Fibroblast of skin of left biceps (primary cell): Measurements from ENCODE around the gene DNAJC8.

Experiments
- DNase-seq, 2 experiments: peaks; one replicate each; pipeline ENCODE4 v3.0.0-alpha.2; 2013; ENCODE audit warnings: low read depth in 2 of 2

DNAJC8 gene

DNA sequence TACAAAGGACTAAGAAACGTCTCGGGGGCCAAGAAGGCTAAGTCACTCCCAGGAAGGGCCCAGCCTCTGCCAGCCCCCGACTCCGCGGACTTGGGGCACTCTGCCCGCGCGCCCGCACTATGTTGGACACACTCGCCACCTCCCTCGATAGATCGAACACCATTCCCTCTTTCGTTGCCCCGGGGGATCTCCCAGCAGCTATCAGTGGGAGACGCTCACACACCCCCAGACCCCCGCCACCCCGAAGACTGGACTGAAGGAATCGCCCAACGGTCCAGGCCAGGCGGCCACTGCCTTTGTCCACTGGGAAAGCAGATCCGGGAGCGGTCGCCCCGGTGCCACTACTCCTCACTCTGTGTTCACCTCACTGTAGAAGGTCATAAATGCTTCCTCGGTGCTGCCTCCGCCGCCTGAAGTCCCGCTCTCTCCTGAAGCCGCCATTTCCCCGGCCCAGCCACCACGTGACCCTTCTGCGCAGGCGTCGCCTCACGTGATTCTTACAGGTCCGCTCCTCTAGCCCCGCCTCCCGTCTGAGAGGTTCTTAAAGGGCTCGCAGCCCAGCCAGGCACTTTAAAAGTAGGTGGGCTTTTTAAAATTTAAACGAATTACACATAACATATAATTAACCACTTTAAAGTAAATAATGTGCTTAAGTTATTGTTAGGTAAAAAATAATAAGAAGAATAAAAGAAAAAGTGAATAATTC, at the start of gene DNAJC8:
TSS of gene DNAJC8 (minus strand) at position 472 of the 706 bp plus-strand sequence. CDS start at position 441, 31 bp downstream.
- DNase-seq = peak; percentile 56

GRCh38 chr1:28281608-28282425, 49.0 kb upstream of the DNAJC8 start:
- DNase-seq = no peak

GRCh38 chr1:28280977-28281381, 48.1 kb upstream of the DNAJC8 start:
- DNase-seq = no peak

DNA sequence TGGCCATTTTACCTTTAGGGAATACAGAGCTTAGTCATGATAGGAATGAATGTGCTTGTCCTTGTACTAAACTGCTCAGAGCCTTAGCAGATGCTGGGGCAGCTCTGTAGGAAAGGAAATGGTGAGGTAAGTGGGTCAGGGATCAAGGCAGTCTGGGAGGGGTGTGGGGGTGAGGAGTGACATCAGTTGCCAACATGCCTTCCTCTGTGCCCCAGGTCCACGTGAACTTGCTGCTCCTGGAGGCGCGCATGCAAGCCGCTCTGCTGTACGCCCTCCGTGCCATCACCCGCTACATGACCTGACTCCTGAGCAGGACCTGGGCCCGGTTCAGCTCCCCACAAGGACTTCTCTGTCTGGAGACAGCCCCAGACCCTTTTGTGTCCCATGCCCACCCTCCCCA, 47.7 kb upstream of the DNAJC8 start:
- DNase-seq = no peak

GRCh38 chr1:28279721-28280120, 46.9 kb upstream of the DNAJC8 start:
- no peak for DNase-seq

GRCh38 chr1:28278763-28279162, 45.9 kb upstream of the DNAJC8 start:
- no peak for DNase-seq

GRCh38 chr1:28273216-28273860, 40.5 kb upstream of the DNAJC8 start:
- no peak for DNase-seq

- DNase-seq = no peak
These were observed 39.5 kb upstream of the DNAJC8 start for GRCh38 chr1:28272215-28272852.

- no peak for DNase-seq
These were observed 36.7 kb upstream of the DNAJC8 start for GRCh38 chr1:28269529-28269928.

DNA sequence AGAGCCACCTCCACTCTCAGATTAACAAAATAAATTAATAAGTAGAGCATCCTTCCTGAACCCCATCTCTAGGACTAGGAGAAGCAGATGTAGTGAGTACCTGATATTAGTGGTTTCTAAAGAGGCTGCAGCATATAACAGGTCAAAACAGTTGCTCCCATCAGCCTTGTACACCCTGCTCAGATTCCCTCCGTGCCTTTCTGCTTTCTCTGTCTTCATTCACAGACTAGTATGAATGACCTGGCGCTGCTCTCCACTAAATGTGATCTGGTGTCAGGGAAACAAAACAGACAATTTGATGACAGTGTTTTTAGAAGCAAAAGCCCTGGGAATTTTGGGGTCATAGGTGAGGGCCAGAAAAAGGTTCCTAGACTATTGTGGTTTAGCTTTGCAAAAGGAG, 34.8 kb upstream of the DNAJC8 start:
- no peak for DNase-seq

DNA sequence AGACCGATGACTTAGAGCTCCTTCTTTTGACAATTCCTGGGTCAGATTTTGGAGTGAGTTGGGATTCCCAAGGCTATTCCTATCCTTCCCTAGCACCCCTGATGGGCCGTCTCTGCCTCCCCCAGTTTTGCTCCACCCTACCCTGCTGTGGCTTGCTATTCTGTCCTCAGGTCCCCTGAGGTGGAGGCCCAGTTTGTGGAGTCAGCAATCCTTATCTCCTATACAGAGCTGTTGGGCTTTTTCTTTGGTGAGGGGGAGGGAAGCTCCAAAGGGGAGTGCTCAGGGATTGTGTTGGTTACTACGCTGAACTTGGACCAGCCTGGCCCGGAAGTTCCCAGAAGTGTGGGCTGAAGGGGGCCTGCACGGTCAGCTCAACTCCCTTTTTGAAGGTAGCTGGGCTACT, 34.1 kb upstream of the DNAJC8 start:
- no peak for DNase-seq

GRCh38 chr1:28265577-28265976, 32.7 kb upstream of the DNAJC8 start:
- DNase-seq = no peak

DNA sequence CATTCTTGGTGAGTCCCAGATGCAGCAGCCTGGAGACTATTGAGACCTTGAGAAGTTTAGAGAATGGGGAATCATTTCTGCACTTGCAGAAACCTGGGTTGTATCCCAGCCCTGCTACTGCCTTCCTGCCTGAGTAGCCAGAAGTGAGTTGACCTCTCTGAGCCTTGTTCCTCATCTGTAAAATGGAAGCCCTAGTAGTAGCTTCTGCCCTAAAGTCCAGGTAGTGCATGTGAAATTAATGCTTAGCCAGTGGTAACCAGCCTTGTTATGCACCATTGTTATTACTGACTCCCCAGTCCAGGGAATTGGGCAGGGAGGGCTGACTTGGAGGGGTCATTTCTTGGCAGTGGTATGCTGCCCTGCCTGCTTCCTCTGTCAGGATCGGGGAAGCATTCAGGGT, 32.1 kb upstream of the DNAJC8 start:
- DNase-seq = no peak

DNA sequence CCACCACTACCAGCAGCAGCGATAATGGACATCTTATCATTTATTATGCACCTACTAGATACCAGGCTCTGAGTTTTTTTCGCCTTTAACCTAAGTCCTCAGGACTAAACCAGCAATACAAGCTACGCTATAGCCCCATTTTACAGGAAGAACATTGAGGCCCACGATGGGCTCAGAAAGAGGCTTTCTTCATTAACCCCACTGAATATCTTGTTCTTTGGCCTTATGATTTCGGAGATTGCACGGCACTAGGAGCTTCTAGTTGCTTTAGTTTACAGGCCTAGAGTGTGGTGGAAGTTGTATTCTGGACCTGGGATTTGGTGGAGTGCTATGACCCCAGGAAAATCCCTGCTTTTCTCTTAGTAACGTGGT, 28.0 kb upstream of the DNAJC8 start:
- no peak for DNase-seq

DNA sequence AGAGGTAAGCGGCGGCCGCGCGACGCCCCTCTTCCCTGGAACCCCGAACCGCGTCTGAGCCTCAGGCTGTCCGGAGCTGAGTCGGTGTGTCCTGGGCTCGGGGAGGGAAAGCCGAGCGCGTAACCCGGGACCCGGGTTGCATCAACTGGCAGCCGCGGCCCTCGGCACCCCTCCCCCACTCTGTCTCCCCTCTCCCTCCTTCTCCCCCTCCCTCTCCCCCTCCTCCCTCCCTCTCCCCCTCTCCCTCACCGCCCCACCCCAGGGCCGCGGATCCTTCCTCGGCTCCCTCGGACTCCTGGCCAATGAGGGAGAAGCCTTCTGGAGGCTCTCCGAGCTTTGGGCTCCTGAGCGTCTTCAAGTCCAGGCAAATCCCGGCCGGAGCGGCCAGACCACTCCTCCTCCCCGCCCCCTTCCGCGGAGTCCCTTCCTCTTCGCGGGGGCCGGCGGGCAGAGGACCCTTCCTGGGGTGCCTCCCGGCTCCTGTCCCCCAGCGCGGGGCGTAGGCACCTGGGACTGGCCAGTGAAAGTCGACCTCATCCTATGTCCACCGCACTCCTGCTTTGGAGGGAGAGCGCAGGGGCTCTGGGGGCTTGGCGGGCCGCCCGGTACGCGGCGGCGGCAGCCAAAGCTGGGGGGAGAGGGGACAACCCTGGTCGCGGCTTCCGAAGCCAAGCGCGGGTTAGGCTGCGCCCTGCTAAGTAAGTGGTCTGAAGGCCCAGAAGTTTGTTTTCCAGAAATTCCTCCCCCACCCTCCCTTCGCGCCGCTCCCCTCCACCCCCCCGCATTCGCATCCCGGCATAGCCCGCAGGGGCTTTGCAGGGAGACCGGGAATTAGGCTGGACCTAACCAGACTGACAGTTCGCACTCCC, 27.3 kb upstream of the DNAJC8 start:
- peak; percentile 40 to 47 for DNase-seq

- peak; percentile 98 for DNase-seq
These were observed 26.6 kb upstream of the DNAJC8 start, which contains the start of gene SESN2 for GRCh38 chr1:28259252-28259933. TSS of gene SESN2 (plus strand) at chr1:28259518. CDS start at chr1:28259848, 330 bp downstream.

- no peak for DNase-seq
These were observed 25.9 kb upstream of the DNAJC8 start for GRCh38 chr1:28258628-28259251.

DNA sequence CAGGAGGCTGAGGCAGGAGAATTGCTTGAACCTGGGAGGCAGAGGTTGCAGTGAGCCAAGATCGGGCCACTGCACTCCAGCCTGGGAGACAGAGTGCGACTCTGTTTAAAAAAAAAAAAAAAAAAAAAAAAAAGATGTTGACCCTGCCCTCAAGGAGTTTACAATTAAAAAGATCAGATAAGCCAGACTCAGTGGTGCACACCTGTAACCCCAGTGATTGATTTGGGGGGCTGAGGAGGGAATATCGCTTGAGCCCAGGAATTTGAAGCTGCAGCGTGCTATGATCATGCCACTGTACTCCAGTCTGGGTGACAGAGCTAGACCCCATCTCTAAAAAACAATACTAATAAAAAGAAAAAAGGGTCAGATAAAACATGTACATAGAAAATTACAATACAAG, 24.9 kb upstream of the DNAJC8 start:
- DNase-seq = no peak

GRCh38 chr1:28256197-28256827, 23.5 kb upstream of the DNAJC8 start:
- DNase-seq = no peak

- DNase-seq = no peak
These were observed 17.1 kb upstream of the DNAJC8 start for GRCh38 chr1:28249866-28250295.
